GM10266 (cell line): Measurements from ENCODE around the gene ZBTB7C.

Experiments used
- DNase-seq: peaks from one replicate; pipeline ENCODE4 v3.0.0; 2012; ENCODE audit errors: extremely low spot score
- TF ChIP-seq, protein P1 (sequence below): IDR thresholded peaks from 2 replicates; pipeline ENCODE4 v1.5.1; 2012; ENCODE audit warnings: mild to moderate bottlenecking, low read depth; ENCODE audit not compliant: control insufficient read depth, insufficient read depth; ENCODE audit errors: missing control alignments

ZBTB7C gene

DNA sequence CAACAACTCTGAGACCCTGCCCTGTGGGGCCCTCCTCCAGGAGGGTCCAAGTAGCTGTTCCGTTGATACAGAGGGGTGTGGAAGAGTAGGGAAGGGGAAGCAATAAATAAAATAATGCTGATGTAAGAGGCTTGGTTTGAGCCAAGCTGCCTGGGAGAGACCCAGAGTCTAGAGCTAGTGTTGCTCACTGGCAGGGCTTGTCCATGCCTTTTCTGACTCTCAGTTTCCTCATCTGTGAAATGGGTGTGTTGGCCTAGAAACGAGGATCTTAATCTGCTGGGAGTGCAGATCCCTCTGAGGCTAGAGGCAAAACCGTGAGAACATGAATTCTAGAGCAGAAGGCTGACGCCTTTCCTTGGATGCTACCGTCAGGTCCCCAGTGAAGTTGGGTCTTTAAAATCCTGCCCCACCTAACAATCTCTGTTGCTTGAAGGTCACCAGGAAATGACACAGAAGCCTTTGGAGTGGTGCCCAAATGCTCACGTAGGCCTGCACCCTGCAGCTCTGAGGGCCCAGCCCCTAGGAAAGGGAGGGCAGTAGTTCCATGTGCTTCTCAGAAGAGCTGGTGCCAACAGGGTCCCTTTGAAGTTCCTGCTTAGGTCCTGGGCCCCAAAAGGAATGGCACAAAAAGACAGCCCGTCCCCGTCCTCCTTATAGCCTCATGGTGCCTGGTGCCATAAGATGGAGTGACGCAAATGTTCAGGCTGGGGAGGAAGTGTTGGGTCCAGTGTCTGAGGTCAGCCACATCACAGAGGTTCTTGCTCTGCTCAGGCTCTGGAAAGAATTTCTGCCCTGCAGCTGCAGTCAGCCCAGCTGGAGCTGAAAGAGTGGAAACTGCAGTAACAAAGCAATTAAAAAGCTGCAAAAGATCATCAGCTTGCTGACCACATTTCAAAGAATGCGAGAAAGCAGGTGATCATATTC is 405.5 kb downstream of the ZBTB7C start:
- TF ChIP-seq, protein P1, sequence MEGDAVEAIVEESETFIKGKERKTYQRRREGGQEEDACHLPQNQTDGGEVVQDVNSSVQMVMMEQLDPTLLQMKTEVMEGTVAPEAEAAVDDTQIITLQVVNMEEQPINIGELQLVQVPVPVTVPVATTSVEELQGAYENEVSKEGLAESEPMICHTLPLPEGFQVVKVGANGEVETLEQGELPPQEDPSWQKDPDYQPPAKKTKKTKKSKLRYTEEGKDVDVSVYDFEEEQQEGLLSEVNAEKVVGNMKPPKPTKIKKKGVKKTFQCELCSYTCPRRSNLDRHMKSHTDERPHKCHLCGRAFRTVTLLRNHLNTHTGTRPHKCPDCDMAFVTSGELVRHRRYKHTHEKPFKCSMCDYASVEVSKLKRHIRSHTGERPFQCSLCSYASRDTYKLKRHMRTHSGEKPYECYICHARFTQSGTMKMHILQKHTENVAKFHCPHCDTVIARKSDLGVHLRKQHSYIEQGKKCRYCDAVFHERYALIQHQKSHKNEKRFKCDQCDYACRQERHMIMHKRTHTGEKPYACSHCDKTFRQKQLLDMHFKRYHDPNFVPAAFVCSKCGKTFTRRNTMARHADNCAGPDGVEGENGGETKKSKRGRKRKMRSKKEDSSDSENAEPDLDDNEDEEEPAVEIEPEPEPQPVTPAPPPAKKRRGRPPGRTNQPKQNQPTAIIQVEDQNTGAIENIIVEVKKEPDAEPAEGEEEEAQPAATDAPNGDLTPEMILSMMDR: no peak
- DNase-seq: no peak

DNA sequence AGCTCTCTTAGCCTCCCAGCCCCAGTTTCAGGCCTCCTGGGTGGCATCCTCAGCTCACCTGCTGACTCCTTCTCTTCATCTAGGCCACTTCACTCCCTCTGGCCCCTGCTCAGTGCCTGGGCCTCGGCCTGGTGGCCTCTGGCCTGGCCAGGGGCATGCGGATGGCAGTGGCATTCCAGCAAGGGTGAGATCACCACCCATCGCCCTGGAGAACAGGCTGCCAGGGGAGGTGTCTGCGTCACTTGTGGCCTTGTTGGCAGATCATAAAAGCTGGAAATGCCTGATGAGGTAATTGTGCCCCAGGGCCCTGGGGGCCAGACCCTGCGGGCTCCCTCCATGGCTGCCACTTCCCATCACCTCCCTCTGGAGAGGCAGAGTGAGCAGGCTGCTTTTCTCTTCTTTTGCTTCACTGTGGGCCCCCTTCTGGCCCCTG is 406.2 kb downstream of the ZBTB7C start:
- TF ChIP-seq, protein P1: no peak
- no peak for DNase-seq

DNA sequence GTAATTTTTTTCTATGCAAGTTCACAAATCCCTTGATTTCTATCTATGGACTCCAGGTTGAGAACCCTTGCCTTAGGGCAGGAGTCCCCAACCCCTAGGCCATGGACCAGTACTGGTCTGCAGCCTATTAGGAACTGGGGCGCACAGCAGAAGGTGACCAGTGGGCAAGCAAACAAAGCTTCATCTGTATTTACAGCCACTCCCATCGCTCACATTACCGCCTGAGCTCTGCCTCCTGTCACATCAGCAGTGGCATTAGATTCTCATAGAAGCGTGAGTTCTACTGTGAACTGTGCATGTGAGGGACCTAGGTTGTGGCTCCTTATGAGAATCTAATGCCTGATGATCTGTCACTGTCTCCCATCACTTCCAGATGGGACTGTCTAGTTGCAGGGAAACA is 408.5 kb downstream of the ZBTB7C start:
- TF ChIP-seq, protein P1: no peak
- no peak for DNase-seq

DNA sequence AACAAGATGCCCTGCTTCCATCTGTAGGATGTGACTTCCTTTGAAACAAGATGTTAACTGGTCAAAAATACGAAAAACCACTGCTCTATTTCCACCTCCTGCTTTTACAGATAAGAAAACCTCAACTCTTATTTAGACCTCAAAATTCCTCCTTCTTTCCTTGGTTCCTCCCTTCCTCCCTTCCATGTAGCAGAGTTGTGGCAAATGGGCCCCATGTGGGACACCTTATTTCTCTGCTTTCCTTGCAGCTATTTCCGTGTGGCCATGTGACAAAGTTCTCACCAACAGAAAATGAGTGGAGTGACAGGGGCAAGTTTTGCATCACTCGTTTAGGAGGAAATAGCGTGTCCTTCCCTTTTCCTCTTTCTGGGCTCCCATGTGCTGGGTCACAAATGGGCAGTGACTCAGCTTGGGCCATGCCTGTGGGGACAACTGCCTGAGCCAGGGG is 409.4 kb downstream of the ZBTB7C start:
- DNase-seq: no peak
- TF ChIP-seq, protein P1: no peak

DNA sequence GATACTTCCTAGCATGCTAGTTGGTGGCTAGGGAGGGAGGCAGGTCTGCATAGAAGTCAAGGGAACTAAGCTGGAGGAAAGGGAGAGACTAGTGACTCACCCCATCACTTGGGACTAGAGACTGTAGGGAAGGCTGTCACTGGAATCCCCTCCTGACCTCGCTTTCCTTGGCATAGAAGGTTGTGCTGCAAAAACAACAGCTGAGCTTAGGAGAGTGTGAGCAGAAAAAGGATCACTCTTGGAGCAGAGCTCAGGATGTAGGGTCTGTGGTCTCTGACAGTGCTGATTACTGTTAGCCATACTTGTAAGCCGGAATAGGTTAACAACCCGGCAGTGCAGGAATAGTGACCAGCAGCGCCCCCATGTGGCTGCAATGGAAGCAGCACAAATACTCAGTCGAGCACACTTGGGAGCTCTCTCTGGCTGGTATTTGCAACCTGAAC is 411.8 kb downstream of the ZBTB7C start:
- TF ChIP-seq, protein P1: peak; percentile 25
- no peak for DNase-seq

DNA sequence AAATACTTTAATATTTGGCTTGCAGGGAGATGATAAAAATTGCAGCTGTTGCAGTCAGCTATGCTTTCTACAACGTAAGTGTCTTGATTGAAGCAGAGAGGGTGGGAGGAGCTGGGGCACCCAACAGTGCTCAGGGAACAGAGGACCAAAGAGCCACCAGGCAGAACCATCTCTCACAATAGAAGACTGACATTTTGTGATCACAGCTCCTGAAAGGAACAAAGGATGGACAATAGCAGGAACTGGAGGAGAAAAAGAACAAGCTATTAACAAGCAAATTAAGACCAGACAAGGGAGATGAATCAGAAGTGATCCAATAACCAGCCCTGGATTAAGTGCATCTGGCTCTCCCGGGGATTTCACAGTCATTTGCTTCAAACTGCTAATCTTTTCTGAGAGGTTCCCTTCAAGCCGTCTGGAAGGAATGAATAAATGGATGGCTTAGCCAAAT is 413.1 kb downstream of the ZBTB7C start:
- no peak for DNase-seq

DNA sequence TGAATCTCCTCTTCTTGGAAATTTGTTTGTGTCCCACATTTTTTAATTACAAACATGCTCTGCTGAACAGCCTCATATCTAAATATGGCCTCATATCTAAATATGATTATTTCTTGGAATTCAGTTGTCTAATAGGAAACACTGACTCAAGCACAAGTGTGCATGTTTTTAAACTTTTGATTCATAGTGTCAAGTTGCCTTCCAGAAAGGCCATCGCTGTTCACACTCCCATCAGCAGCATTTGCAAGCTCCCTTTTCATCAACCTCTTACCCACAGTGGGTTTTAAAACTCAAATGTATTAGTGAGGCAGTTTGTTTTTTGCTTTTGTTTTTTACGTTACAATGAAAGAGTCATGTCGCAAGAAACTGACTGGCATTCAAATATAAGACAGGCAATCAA is 413.5 kb downstream of the ZBTB7C start:
- TF ChIP-seq, protein P1: no peak
- DNase-seq: no peak

More for the DNA sequence above, 413.1 kb downstream of the ZBTB7C start:
- TF ChIP-seq, protein P1: no peak
